Vagina (tissue), 2 donors: Measurements from ENCODE around the gene CLIC3.

ENCODE experiments used
- POLR2AphosphoS5 ChIP-seq, 2 donors: sonication (generic); formaldehyde crosslinking; IDR thresholded peaks; one replicate each; pipeline ENCODE4 v1.9.0; 2017; ENCODE audit warnings: antibody characterized with exemption in 2 of 2, mild to moderate bottlenecking in 2 of 2, low read depth in 1 of 2; ENCODE audit not compliant: insufficient read depth in 1 of 2
- TF ChIP-seq, protein P1 (sequence below), 3 experiments: fragments of 450-650 bp in 2 of 3; fragments of 200-600 bp in 1 of 3; sonication (generic) in 1 of 3; IDR thresholded peaks; one replicate each; pipeline ENCODE4 v1.5.1; 2017 to 2019; ENCODE audit warnings: antibody characterized with exemption in 3 of 3, mild to moderate bottlenecking in 2 of 3, moderate library complexity in 2 of 3

GRCh38 chr9:137014776-137015539 lies 18.6 kb upstream of the CLIC3 start:
- TF ChIP-seq, protein P1, sequence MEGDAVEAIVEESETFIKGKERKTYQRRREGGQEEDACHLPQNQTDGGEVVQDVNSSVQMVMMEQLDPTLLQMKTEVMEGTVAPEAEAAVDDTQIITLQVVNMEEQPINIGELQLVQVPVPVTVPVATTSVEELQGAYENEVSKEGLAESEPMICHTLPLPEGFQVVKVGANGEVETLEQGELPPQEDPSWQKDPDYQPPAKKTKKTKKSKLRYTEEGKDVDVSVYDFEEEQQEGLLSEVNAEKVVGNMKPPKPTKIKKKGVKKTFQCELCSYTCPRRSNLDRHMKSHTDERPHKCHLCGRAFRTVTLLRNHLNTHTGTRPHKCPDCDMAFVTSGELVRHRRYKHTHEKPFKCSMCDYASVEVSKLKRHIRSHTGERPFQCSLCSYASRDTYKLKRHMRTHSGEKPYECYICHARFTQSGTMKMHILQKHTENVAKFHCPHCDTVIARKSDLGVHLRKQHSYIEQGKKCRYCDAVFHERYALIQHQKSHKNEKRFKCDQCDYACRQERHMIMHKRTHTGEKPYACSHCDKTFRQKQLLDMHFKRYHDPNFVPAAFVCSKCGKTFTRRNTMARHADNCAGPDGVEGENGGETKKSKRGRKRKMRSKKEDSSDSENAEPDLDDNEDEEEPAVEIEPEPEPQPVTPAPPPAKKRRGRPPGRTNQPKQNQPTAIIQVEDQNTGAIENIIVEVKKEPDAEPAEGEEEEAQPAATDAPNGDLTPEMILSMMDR (IDR thresholded peaks at IDR 0.05): no peak
- TF ChIP-seq POLR2AphosphoS5 (IDR thresholded peaks at IDR 0.05; ENCODE audit: insufficient read depth in 1 of 2, low read depth in 1 of 2): no peak
